Adipocyte (in vitro differentiated cells): ENCODE results near the gene SSU72.
A peak's percentile ranks its signal among the peaks of the same experiment; 100 is the strongest.

Source experiments
- DNase-seq: peaks from one replicate; pipeline ENCODE4 v3.0.0-alpha.2; 2015; ENCODE audit warnings: low read depth
- H3K27me3 ChIP-seq: replicated peaks from 2 replicates; pipeline ENCODE4 v1.7.0; 2013; ENCODE audit warnings: mild to moderate bottlenecking, low read length, moderate library complexity; ENCODE audit not compliant: control insufficient read depth, insufficient read depth
- H3K36me3 ChIP-seq: 2 replicates; pipeline ENCODE4 v1.7.0; 2013; ENCODE audit warnings: low read length, mild to moderate bottlenecking, moderate library complexity; ENCODE audit not compliant: control insufficient read depth, insufficient read depth, severe bottlenecking
- H3K4me1 ChIP-seq: 2 replicates; pipeline ENCODE4 v1.7.0; 2013; ENCODE audit warnings: mild to moderate bottlenecking, low read length, moderate library complexity; ENCODE audit not compliant: control insufficient read depth, insufficient read depth
- H3K4me3 ChIP-seq: 2 replicates; pipeline ENCODE4 v1.7.0; 2013; ENCODE audit warnings: mild to moderate bottlenecking, low read length, moderate library complexity
- H3K9ac ChIP-seq: 2 replicates; pipeline ENCODE4 v1.7.0; 2013; ENCODE audit warnings: mild to moderate bottlenecking, low read length, moderate library complexity
- H3K9me3 ChIP-seq: 2 replicates; pipeline ENCODE4 v1.7.0; 2013; ENCODE audit warnings: mild to moderate bottlenecking, low read length, moderate library complexity; ENCODE audit not compliant: control insufficient read depth

Gene SSU72

GRCh38 chr1:1606232-1606631, 31.6 kb upstream of the SSU72 start:
- Histone ChIP-seq H3K4me1 (peaks cover 7% of the 10 kb centered on the region), H3K9me3 (no peaks in the 10 kb centered on the region), H3K9ac (no peak overlapping the region), H3K4me3 (no peak overlapping the region), H3K27me3 (peaks cover 7% of the 10 kb centered on the region), H3K36me3 (no peaks in the 10 kb centered on the region)
- DNase-seq: no peak

DNA sequence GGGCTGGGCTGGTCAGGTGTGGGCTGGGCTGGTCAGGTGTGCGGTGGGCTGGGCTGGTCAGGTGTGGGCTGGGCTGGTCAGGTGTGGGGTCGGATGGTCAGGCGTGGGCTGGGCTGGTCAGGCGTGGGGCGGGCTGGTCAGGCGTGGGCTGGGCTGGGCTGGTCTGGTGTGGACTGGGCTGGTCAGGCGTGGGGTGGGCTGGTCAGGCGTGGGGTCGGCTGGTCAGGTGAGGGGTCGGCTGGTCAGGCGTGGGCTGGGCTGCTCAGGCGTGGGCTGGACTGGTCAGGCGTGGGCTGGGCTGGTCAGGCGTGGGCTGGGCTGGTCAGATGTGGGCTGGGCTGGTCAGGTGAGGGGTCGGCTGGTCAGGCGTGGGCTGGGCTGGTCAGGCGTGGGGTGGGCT, 31.1 kb upstream of the SSU72 start:
- no peak for DNase-seq
- no peaks in the 10 kb centered on the region for H3K36me3 ChIP-seq
- H3K9me3 ChIP-seq: no peaks in the 10 kb centered on the region
- H3K27me3 ChIP-seq: peaks cover 12% of the 10 kb centered on the region
- H3K4me3 ChIP-seq: no peak overlapping the region
- H3K4me1 ChIP-seq: peaks cover 1% of the 10 kb centered on the region
- no peak overlapping the region for H3K9ac ChIP-seq

DNA sequence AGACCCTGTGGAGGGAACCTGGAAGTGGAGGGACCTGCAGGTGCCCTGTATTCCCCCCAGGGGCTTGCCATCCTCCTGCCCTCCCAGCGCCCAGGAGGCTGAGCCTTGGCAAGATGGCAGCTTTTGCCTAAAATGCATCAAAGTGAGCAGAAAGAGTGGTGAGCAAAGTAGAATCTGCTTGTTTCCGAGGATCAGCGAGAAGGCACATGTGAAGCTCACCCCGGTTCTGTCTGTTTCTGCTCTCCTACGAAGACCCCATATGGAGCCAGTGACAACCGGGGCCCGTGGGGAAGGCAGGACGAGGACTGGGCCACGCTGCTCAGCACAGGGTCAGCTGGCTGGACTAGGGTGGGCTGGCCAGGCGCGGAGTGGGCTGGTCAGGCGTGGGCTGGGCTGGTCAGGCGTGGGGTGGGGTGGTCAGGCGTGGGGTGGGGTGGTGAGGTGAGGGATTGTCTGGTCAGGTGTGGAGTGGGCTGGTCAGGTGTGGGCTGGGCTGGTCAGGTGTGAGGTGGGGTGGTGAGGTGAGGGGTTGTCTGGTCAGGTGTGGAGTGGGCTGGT, 30.4 kb upstream of the SSU72 start:
- DNase-seq: no peak
- Histone ChIP-seq H3K27me3 (peaks cover 14% of the 10 kb centered on the region), H3K4me1 (no peaks in the 10 kb centered on the region), H3K9ac (no peak overlapping the region), H3K9me3 (no peaks in the 10 kb centered on the region), H3K4me3 (no peak overlapping the region), H3K36me3 (no peaks in the 10 kb centered on the region)

GRCh38 chr1:1604374-1605033, 29.8 kb upstream of the SSU72 start:
- Histone ChIP-seq H3K4me3 (no peak overlapping the region), H3K36me3 (no peaks in the 10 kb centered on the region), H3K9ac (no peak overlapping the region), H3K9me3 (no peaks in the 10 kb centered on the region), H3K4me1 (no peaks in the 10 kb centered on the region), H3K27me3 (peaks cover 14% of the 10 kb centered on the region)
- DNase-seq: no peak

DNA sequence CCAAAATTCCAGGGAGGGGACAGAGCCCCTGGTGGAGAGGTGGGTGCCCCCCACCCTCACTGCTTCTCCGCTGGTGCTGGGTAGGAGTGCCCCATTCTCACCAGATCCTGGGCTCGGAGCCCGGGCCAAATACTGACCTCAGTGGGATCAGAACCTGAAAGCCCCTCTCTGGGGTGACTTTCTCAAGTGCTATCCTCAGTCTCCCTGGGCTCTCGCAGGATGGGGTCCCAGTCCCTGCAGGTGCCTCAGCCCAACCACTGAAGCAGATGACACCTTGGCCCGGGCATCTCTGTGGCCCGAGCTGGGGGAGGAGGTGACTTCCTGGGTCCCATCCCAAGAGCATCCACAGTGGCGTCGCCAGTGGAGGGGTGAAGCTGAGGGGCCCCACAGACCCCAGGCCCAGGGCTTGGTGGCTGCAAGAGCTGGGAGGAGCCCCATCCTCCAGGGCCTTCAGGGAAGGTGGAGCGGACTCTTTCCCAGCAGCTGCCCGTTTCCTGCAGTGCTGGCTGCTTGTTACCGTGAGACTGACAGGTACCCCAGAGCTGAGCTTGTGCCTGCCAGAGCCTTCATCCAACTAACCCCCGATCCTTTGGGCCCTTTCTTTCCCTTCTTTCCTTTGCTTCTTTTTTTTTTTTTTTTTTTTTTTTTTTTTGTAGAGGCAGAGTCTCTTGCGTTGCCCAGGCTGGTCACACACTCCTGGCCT, 29.2 kb upstream of the SSU72 start:
- H3K36me3 ChIP-seq: no peaks in the 10 kb centered on the region
- no peaks in the 10 kb centered on the region for H3K9me3 ChIP-seq
- no peak overlapping the region for H3K9ac ChIP-seq
- H3K27me3 ChIP-seq: peaks cover 15% of the 10 kb centered on the region
- H3K4me3 ChIP-seq: no peak overlapping the region
- no peaks in the 10 kb centered on the region for H3K4me1 ChIP-seq
- DNase-seq: no peak

GRCh38 chr1:1602968-1603506, 28.4 kb upstream of the SSU72 start:
- DNase-seq: no peak
- Histone ChIP-seq H3K9me3 (no peaks in the 10 kb centered on the region), H3K9ac (no peak overlapping the region), H3K36me3 (no peaks in the 10 kb centered on the region), H3K4me3 (no peak overlapping the region), H3K27me3 (peaks cover 21% of the 10 kb centered on the region), H3K4me1 (no peaks in the 10 kb centered on the region)

DNA sequence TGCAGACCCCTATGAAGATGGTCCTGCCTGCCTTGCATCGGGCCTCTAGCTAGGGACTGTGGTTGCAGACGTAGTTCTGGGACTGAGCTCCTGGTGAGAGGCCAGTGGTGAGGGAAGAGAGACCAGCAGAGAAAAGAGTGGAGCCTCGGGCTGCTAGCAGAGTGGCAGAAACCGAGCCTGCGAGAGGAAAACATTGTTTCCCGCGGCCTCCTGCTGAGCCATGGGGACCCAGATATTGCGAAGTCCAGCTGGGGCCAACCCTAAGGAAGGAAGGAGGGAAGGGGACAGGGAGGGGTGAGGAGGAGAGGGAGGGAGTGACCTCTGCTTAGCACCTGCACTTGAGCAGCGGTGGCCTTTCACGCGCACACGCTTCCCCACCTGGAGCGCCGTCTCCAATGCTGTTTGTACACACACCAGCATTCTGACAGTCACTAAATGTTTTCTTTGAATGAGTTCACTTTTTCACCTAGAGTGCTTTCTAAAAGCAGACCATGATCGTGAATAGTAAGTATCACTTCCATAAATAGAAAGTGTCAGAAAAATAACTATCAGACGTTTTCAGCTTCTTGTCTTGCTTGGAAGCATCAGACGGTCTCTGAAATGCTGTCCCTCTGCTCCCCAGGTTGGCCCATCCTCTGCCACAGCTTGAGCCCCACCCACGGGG, 27.8 kb upstream of the SSU72 start:
- Histone ChIP-seq H3K36me3 (no peaks in the 10 kb centered on the region), H3K4me3 (no peak overlapping the region), H3K4me1 (peaks cover 5% of the 10 kb centered on the region), H3K9ac (no peak overlapping the region), H3K9me3 (no peaks in the 10 kb centered on the region), H3K27me3 (peaks cover 27% of the 10 kb centered on the region)
- DNase-seq: no peak

DNA sequence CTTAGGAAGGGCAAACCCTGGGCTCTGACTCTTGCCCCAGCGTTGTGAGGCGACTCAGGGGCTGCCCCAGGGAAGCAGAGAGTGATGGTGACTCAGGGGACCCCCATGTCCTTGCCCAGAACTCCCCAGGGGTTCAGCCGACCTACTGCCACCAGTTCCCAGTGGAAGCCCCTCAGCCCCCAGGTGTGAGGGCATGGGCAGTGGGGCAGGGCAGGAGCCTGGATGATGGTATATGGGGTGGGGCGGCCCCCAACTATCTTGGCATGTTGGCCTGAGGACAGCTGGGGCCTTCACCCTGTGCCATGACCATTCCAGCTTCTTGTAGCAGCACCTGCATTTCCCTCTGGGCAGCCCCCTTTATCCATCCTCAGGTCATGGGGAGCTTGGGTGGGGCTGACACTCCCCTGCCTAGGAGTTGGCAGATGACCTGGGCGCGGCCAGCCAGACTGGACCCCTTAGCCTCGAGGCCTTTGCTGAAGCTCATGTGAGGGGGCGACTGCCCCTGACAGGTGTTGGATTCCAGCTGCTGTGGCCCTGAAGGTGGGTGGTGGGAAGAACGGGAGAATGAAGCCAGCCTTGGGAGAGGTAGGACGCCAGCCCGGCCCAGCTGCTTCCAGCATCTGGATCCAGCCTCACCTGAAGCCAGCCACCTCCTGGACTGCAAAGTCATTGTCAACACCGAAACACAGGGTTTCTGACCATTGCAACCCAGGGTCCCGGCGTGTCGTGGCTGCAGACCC, 27.1 kb upstream of the SSU72 start:
- Histone ChIP-seq H3K4me1 (peaks cover 6% of the 10 kb centered on the region), H3K9ac (no peak overlapping the region), H3K36me3 (no peaks in the 10 kb centered on the region), H3K9me3 (no peaks in the 10 kb centered on the region), H3K27me3 (peaks cover 33% of the 10 kb centered on the region), H3K4me3 (no peak overlapping the region)
- DNase-seq: no peak

GRCh38 chr1:1600861-1601563, 26.3 kb upstream of the SSU72 start:
- DNase-seq: no peak
- Histone ChIP-seq H3K9me3 (no peaks in the 10 kb centered on the region), H3K36me3 (no peaks in the 10 kb centered on the region), H3K27me3 (peaks cover 40% of the 10 kb centered on the region), H3K4me1 (peaks cover 6% of the 10 kb centered on the region), H3K9ac (no peak overlapping the region), H3K4me3 (no peak overlapping the region)

DNA sequence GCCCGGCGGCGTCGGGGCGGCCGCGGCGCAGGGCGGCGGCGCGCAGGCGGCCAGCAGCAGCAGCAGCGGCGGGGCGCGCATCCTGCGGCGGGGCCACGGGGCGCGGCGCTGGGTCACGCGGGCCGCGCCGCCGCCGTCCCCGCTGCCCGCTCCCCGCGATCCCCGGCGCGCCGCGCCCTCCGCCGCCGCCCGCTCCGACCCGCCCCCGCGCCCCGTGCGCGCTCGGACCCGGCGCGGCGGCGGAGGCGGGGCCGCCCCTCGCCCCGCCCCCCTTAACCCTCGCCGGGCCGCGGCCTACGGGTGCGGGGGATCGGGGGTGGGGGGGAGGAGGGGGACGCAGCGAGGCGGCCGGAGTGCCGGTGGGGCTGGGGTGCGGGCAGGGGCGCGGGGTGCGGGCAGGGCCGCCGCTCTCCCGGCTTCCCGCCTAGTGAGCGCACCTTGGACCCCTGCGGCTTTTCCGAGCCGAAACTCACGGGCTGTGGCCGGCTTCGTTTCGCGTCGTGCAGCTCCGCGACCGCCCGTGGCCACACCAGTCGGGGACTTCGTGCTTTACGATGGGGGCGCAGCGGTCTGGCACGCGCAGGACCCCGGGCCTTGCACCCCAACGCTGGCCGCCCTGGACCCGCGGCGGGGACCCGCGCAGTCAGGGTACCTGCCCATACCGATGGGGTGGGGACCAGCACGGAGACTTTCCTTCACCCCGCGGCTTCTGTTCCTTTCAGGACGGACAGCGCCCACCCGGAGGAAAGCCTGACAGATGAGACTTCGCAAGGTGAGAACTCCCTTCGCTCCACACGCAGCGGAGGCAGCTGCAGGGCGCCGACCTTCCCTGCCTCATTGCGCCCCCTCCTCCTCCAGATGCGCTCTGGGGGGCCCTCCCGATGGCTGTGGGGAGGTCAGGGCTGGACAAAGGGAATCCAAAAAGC, 25.5 kb upstream of the SSU72 start, which contains the start of gene FNDC10:
FNDC10 (minus strand) TSS at position 201 of the 926 bp plus-strand sequence; CDS start at position 81, 120 bp downstream.
- H3K4me3 ChIP-seq: peak within 1 kb of the TSS; percentile 56
- H3K9ac ChIP-seq: no peak within 1 kb of the TSS
- no peaks in the 10 kb centered on the region for H3K9me3 ChIP-seq
- peaks cover 6% of the 10 kb centered on the region for H3K4me1 ChIP-seq
- DNase-seq: peak; percentile 36
- H3K27me3 ChIP-seq: peaks cover 47% of the 10 kb centered on the region
- no peaks in the 10 kb centered on the region for H3K36me3 ChIP-seq
